GM18907 (cell line): ENCODE data around the gene AGA.

ENCODE experiments used
- ATAC-seq: cut with Tn5 transposase; IDR thresholded peaks from one replicate; pipeline ENCODE4 v1.9.1; 2021; ENCODE audit warnings: mild to moderate bottlenecking, moderate library complexity; ENCODE audit not compliant: unreplicated experiment

AGA gene

DNA sequence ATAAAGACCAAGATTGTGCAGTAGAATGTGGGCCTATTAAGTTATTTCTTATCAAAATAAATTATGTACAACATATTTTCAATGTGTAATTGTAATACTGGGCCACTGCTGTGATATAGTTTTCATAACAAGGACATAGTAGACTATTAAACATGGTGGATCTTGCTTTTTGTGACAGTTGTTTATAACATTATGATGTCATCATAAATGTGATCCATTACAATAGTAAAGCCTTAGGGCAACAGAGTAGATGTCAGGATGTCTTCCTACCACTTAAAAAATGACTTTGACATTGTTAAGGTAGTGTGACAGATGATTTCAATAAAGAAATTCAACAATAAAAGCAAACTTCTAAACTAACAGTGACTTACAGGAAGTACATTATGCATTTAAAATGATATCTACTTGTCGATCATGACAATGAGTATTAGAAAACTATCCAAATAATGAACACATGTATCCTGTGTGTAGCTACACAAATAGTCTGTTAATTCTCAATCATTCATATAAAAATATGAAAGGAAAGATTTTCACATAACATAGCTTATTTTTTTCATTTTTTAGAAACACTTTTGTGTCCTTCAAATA lies 5.3 kb upstream of the AGA start:
- no peak for ATAC-seq

DNA sequence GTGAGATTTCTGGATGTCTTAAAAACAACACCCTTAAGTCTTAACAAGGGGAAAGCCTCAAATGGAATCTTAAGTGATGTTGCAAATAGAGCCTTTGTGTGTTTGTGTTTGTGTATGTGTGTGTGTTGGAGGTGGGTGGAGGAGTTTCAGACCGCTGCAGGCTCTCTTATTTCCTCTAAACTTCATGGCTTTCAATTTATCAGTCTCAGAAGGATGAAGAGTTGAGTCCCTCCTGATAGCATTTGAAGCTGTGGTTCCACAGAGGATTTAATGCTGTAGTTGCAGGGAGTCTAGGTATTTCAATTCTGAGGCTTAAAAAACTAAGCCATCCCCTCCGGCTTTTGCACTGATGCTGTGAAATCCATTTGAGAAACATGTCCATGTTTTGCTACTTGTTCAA lies 4.3 kb upstream of the AGA start:
- ATAC-seq = no peak

DNA sequence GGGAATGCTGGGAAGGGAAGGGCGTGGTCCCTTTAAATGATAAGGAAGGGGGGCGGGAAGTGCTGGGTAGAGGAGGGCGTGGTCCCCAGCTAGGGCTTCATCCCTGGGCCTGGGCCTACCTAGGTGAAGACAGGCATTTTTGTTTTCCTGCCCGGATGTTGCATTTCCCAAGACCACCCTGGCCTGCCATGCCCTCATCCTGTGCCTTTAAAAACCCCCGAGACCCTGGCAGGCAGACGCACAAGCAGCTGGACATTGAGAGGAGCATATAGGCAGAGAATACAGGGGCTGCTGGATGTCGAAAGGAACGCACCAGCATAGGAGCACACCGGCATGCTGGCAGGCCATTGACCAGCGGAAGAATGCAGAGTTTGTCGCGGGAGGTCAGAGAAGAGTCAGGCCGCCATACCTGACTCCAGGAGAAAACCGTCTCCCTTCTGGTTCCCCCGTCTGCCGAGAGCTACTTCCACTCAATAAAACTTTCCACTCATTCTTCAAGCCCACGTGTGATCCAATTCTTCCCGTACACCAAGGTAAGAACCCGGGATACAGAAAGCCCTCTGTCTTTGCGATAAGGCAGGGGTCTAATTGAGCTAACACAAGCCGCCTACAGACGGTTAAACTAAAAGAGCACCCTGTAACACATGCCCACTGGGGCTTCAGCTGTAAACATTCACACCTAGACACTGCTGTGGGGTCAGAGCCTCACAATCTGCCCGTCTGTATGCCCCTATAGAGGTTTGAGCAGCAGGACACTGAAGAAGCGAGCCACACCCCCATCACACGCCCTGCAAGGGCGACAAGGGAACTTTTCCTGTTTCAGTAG lies 2.9 kb upstream of the AGA start:
- no peak for ATAC-seq

DNA sequence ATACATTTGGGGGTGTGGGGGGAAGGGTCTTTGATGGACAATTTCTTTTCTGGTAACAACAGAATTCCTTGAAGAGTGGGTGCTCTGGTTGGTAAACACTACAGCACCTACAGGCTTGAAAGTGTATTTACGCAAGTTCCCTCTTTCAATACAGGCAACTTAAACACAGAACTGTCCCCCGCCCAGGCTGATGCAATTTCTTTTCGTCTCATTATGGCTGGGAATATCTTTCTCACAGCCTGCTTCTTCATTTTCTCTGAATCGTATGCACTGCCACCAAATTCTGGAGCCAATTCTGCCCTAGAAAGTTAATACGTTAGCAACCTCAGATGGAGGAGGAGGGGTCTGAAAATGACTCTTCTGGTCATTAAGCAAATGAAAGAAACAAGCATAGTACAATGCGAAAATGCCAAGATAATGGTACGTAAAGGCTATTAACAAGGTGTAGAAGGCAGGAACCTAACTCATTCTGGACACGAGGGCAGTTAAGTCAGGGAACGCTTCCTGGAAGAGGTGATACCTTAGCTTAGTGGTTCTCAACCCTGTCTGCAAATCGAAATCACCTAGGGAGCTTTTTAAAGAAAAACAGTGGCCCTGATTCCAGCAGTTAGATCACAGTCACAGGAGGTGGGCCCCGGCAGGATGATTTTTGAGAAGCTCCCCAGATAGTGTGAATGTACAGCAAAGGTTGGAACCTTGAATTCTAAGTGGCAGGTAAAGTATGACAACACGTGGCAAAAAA lies 1.0 kb downstream of the AGA start:
- ATAC-seq = peak; percentile 49

DNA sequence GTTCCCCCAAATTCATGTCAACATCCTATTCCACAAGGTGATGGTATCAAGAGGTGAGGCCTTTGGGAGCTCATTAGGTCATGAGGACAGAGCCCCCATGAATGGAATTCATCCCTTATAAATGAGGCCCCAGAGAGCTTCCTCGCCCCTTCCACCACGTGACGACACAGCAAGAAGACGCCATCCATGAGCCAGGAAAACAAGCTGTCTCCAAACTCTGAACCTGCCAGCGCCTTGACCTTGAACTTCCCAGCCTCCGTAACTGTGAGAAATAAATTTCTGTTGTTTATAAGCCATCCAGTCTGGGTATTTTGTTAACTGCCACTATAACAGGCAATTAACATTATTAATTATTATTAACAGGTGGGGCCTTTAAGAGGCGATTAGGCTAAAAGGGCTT lies 5.8 kb downstream of the AGA start:
- no peak for ATAC-seq

DNA sequence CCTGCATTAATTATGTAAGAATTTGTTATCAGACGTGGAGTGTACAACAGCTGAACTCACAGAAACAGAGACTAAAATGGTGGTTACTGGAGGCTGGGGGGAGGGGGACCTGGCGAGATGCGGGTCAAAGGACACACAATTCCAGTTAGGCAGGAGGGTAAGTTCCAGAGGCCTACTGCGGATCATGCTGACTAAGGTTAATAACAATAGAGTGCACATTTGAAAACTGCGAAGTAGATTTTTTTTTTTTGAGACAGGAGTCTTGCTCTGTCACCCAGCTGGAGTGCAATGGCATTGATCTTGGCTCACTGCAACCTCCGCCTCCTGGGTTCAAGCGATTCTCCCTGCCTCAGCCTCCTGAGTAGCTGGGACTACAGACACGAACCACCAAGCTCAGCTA lies 7.6 kb downstream of the AGA start:
- no peak for ATAC-seq

DNA sequence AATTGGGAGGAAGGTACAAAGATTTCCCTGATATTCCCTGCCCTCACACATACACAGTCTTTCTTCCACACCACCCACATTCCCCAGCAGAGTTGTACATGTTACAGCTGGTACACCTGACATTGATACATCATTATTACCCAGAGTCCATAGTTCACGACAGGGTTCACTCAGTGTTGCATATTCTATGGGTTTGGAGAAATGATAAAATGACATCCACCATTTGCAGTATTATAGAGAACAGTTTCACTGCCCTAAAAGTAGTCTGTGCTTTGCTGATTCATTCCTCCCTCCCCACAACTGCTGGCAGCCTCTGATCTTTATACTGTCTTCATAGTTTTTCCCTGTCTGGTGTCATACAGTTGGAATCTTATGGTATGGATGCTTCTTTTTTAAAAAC lies 15.0 kb downstream of the AGA start:
- ATAC-seq = no peak

DNA sequence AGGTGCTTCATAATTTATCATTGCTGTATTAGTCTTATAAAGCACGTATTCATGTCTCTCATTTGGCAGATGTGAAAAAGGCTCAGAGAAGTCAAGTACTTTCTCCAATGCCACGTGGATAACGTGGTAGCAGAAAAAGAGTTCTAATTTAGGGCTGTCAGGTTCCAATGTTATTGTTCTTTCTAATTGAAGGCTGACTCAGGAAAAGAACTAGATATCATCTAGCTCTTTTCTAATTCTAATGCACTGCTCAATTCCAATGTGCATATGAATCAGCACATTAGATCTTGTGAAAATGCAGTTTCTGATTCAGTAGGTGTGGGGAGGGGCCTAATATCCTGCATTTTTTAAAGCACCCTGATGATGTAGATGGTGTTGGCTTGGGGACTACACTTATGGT lies 22.8 kb downstream of the AGA start:
- no peak for ATAC-seq

DNA sequence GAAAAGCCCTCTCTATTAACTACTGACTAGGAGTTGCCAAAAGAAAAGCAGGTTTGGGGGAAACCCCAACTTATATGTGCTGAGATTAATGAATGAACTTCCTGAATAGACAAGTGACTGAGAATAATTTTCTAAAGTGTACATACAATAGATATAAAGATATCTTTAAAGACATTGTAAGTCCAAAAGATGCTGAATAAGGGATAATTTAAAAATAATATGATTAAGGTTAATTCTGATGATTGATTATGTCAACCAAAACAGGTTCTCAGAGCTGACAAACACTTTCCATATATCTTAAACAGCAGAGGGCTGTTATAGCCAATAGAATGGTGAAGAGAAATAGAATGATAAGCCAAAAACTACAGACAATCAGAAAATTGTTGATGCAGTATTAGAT lies 28.6 kb downstream of the AGA start:
- ATAC-seq = no peak

DNA sequence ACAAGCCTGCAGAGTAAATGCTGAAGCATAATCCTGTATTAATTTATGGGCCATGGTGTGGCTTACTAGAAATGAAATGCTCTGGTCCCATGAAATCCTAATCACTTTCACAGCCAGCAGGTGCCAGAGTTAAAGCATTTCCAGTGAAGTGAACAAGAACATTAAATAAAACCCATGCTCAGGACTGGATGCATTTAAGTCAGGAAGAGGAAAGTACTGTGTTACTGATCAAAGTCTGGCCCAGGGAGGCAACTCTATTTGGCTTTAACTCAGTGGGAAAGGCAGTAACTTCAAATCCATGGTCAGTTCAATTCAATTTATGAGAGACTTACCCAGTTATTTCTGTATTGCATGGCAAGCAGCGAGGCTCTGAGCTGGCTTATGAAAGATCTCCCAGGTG lies 29.2 kb downstream of the AGA start:
- no peak for ATAC-seq

DNA sequence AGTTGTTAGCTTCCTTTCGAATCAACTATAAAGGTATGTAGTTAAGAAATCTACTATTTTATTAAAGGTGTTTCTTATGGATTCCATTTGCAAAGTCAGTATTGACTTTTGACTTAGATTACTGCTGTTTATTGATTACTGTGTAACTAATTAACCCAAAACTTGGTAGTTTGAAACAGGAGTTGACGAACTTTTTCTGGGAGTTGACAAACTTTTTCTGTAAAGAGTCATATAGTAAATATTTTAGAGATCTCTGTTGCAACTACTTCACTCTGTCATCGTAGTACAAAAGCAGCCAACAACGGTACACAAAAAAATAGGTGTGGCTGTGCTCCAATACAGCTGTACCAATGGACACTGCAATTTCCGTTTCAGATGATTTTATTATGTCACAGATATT lies 30.2 kb downstream of the AGA start:
- no peak for ATAC-seq

DNA sequence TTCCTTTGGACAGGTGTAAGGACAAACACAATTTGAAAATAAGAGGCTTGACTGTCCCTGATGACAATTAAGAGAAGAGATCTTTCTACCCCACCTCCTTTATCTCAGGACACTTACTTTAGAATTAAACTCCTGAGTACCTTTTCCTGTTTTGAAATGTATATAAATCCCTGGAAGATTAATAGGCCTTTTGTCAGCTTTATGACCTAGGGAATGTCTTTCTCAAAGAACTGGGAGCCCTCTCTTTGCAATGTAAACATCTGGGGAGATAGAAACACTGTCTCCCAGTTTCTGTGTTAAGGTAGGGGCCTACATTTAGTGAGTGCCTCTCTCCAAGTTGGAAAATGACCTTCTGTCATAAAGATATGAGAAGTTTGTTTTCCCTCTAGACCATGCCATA lies 31.7 kb downstream of the AGA start:
- ATAC-seq = no peak

DNA sequence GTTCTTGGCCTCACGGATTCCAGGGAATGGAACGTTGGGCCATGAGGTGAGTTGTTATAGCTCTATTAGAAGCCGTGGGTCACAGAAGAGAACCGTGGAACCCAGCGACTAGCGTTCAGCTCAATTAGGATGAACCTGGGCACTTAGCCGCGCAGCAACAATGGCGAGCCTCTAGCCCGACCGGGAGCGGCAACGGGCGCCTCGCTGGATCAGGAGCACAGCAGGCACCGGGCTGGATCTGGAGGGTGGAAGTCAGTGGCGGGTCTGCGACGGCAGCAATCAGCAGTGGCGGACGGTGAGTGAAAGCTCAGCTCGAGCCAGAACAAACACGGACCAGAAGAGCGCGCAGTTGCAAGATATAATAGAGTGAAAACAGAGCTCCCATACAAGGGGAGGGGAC lies 34.2 kb downstream of the AGA start:
- no peak for ATAC-seq

DNA sequence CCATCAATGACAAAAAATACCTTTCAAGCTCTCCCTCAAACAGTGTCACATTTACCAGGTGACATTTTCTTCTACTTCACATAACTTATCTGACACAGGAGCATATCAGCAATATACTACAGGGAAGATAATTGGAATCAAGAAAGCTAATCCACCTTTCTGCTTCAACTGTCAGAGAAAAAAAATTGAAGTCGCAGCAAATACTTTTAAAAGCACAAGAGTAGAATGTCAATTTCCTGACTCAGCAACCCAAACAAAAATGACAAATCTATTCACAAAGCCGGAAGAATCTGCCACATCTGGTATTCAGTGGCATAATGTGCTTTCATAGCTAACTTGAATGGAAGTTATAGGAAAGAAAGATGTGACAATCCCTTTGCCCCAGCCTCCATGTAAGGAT lies 36.7 kb downstream of the AGA start:
- no peak for ATAC-seq

DNA sequence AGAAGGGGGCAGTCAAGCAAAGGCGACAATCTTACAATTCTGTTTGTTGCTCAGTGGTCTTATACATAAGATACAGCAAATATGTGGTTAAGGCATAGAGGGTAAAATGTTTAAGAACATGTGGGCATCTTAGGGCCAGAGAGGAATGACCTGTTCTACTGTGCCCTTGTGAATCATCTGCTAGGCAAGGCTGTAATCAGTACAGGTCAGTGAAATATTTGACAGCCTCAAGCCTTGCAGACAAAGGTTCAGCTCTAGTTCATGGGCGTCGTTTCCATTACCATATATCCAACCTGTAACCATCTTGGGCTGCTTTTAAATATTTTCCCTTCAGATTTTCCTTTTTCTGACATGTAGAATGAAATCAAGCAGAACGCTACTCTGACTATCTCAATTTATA lies 37.3 kb downstream of the AGA start:
- no peak for ATAC-seq

DNA sequence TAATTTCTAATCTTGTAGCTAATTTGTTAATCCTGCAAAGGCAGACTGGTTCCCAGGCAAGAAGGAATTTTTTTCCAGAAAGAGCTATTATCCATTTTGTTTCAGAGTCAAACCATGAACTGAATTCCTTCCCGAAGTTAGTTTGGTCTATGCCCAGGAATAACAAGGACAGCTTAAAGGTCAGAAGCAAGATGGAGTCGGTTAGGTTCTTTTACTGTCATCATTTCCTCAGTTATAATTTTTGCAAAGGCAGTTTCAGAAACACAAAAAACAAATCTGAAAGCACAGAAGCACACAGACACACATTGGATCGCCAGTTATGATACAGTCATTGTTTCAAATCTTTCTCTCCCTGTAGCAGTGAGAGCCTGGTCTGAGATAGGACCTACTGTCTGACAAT lies 37.9 kb downstream of the AGA start:
- no peak for ATAC-seq

DNA sequence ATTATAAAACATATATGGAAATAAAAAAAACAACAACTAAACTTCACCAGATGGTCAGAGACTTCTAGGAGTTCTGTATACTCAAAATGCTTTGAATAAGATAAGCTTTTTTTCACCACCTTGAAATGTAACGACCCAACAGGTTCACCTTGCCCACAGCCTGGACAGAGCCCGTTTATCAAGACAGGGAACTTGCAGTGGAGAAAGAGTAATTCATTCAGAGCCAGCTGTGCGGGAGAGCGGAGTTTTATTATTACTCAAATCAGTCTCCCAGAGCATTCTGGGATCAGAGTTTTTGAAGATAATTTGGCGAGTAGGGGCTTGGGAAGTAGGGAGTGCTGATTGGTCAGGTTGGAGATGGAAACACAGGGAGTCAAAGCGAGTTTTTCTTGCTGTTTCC lies 38.5 kb downstream of the AGA start:
- no peak for ATAC-seq

DNA sequence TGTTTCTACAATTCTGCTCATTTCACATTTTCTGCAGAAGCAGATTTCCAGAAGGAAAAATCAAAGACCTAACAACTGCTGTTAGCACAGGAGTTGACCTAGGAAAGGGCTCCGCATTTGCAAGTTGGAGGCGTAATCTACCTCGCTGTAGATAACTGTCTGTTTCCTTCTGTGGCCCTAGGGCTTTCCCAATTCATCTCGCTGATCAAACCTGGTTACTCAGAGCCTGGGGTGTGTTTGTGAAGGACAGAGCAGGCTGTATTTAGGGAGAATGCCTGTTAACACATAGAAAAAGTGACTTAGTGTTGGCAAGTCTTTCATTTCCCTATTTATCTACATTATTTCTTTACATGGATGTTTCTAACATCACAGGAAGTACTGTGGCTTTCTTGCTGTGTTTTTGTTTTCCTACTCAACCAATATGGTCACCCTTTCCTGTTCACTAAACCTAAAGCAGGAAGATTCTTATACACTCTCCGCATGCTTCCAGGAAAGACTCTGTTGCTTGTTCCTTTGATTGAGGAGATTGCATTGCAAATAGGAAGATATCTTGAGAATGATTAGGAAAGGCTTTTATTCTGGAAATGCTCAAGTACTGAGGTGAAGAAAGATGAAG lies 40.5 kb downstream of the AGA start:
- no peak for ATAC-seq

DNA sequence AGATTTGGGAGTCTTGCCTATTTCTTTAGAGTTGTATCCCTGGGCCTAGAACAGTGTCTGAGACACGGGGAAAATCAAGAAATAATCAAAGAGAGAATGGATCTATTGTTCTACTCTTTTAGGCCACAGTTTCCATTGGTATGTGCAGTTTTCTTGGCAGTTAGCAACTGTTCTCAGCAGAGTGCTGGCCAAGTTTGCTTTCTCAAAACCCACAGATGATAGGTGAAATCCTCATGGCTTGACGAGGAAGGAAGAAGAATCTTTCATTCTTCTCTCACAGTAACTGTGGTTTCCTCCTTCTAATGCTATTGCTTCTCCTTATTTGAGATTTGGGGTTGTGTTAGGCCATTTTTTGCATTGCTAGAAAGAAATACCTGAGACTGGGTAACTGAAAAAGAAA lies 42.2 kb downstream of the AGA start:
- ATAC-seq = no peak

DNA sequence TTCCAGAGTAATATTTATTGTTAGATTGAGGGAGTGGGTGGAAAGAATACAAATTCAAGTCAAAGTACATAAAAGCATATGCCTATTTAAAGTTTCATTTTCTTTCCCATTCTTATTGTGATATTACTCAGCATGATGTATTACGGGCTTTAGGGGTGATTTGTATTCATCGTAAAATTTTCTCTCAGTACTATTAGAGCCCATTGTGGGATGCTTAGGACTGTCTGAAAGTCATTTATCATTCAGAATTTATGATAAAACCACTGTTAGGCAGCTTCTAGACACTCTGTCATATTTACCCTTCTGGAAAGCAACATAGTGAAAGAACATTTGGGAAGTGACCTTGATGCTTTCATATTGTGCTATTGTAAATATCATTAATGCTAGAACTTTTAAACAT lies 45.9 kb downstream of the AGA start:
- ATAC-seq = no peak

DNA sequence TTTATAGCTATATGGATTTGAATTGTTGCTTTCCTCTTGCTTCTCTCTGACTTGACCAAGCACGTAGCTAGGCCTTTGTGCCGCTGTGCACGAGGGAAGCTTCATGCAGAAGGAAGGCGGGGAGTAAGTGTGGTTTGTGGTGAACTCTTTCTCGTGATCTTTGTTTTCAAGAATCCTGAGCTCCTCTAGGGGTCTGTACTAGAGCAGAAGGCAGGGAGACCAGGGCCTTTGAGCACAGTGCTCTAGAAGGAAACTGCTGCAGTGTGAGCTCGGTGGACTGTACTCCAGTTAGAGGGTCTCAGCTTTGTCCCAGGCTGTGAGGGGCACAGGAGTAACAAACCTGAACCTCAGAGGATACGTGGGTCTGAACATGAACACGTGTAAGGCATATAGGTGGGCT lies 49.0 kb downstream of the AGA start:
- peak; percentile 68 for ATAC-seq

DNA sequence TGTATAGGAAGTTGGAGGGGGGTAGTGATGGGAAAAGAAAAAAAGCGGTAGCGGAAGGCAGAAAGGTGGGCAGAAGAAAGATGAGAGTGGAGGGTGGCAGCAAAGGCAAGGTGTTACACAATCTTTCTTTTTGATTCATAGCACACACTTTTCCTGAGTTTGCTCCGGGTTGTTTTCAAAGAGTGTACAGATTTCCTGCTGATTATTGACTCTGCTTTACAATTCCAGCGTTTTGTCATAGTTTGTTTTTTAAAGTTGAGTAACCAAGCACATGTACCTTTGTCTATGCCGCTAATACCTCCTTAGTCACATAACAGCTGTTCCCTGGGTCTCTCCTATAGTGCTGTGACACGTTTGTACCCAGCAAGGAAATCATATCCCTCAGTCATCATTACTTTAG lies 50.3 kb downstream of the AGA start:
- no peak for ATAC-seq
